Esophagus muscularis mucosa (tissue), 3 donors: Measurements from ENCODE around the gene LACTB.

Source experiments
- POLR2A ChIP-seq: fragments of 450-650 bp; IDR thresholded peaks from one replicate; pipeline ENCODE4 v1.6.1; 2017; ENCODE audit warnings: antibody characterized with exemption, moderate library complexity, mild to moderate bottlenecking, low read depth
- POLR2AphosphoS5 ChIP-seq, 2 donors: sonication (generic); formaldehyde crosslinking; IDR thresholded peaks; one replicate each; pipeline ENCODE4 v1.6.1; 2017; ENCODE audit warnings: antibody characterized with exemption in 2 of 2
- TF ChIP-seq, protein P1 (sequence below), 3 experiments: fragments of 200-600 bp in 2 of 3; fragments of 450-650 bp in 1 of 3; sonication (generic) in 2 of 3; IDR thresholded peaks; one replicate each; pipeline ENCODE4 v1.5.1; 2017 to 2019; ENCODE audit warnings: antibody characterized with exemption in 3 of 3, mild to moderate bottlenecking in 2 of 3, moderate library complexity in 1 of 3

DNA sequence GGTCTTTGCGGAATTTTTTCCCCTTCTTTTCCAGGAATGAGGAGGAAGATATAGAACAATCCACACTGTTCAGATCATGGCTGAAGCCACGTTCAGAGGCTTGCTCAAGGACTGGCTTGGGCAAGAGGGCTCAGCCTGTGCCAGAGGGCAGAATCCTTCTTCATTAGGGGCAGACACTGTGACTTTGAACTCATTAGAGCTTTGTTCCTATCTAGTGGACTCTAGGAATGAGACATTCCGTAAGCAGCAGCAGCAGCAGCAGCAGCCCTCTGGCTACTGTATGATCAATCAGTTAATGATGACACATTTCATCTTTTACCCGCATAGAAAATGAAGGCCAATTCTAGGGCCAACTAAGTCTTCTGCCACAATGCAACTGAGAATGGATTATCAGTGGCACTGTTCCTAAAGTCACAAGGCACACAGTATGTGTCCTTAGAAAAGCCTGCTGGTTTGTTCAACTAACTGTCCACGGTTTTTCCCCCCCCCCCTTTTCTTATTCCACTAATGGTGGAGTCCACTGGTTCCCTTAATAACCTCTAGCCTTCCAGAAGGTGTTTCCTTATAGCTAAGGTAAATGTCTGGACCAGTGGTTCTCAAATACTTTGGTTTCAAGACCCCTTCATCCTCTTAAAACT, 66.0 kb downstream of the LACTB start:
- TF ChIP-seq POLR2AphosphoS5 (IDR thresholded peaks at IDR 0.05) = no peak
- TF ChIP-seq, protein P1, sequence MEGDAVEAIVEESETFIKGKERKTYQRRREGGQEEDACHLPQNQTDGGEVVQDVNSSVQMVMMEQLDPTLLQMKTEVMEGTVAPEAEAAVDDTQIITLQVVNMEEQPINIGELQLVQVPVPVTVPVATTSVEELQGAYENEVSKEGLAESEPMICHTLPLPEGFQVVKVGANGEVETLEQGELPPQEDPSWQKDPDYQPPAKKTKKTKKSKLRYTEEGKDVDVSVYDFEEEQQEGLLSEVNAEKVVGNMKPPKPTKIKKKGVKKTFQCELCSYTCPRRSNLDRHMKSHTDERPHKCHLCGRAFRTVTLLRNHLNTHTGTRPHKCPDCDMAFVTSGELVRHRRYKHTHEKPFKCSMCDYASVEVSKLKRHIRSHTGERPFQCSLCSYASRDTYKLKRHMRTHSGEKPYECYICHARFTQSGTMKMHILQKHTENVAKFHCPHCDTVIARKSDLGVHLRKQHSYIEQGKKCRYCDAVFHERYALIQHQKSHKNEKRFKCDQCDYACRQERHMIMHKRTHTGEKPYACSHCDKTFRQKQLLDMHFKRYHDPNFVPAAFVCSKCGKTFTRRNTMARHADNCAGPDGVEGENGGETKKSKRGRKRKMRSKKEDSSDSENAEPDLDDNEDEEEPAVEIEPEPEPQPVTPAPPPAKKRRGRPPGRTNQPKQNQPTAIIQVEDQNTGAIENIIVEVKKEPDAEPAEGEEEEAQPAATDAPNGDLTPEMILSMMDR (IDR thresholded peaks at IDR 0.05) = no peak
- no peak for TF ChIP-seq POLR2A
